Keratinocyte (primary cell): ENCODE measurements around the gene TAS1R2. TPM values are rescaled to one million over a fixed set of nuclear protein-coding genes. Genes with fewer than 3 reads are reported as not detected.

ENCODE experiments used
- DNase-seq: peaks from one replicate; pipeline ENCODE4 v3.0.0-alpha.2; 2011; ENCODE audit warnings: low read depth, missing footprints, low spot score
- FAIRE-seq: peaks from 2 replicates; lab custom pipeline; 2011; peaks lifted over from hg19 to GRCh38; lab: Jason Lieb, UNC
- H2AFZ ChIP-seq: 2 replicates; pipeline ENCODE4 v1.6.0; 2012; ENCODE audit warnings: low read length, control low read depth, inconsistent platforms; ENCODE audit not compliant: control insufficient read depth
- H3K27ac ChIP-seq: 2 replicates; pipeline ENCODE4 v1.5.1; 2011; ENCODE audit warnings: low read length; ENCODE audit not compliant: control insufficient read depth, insufficient read depth
- H3K27me3 ChIP-seq: 3 replicates; pipeline ENCODE4 v1.6.0; 2011; ENCODE audit warnings: low read length; ENCODE audit not compliant: control insufficient read depth, insufficient read depth; ENCODE audit errors: extremely low read depth
- H3K36me3 ChIP-seq, 2 experiments: 2 replicates in 1 of 2; 3 replicates in 1 of 2; pipeline ENCODE4 v1.5.1; 2011; ENCODE audit warnings: low read length in 2 of 2, mild to moderate bottlenecking in 1 of 2; ENCODE audit not compliant: control insufficient read depth in 2 of 2, insufficient read depth in 2 of 2; ENCODE audit errors: extremely low read depth in 1 of 2
- H3K4me1 ChIP-seq: 3 replicates; pipeline ENCODE4 v1.5.1; 2011; ENCODE audit warnings: low read length; ENCODE audit not compliant: control insufficient read depth, insufficient read depth; ENCODE audit errors: extremely low read depth
- H3K4me2 ChIP-seq: 3 replicates; pipeline ENCODE4 v1.6.0; 2011; ENCODE audit warnings: low read depth, low read length; ENCODE audit not compliant: control insufficient read depth, insufficient read depth; ENCODE audit errors: extremely low read depth
- H3K4me3 ChIP-seq, 3 experiments: fragments of 200-600 bp in 1 of 3; sonication (generic) in 1 of 3; 2 replicates in 2 of 3; 3 replicates in 1 of 3; pipeline ENCODE4 v1.5.1; 2011 to 2016; ENCODE audit warnings: low read length in 3 of 3, mild to moderate bottlenecking in 3 of 3, control low read depth in 2 of 3, inconsistent platforms in 1 of 3, low read depth in 1 of 3, mixed read lengths in 1 of 3, mixed run types in 1 of 3, moderate library complexity in 1 of 3; ENCODE audit not compliant: control insufficient read depth in 2 of 3, insufficient read depth in 2 of 3; ENCODE audit errors: extremely low read depth in 1 of 3
- H3K79me2 ChIP-seq: 2 replicates; pipeline ENCODE4 v1.6.0; 2012; ENCODE audit warnings: low read length; ENCODE audit not compliant: control insufficient read depth, insufficient read depth
- H3K9ac ChIP-seq: 3 replicates; pipeline ENCODE4 v1.6.0; 2011; ENCODE audit warnings: low read length; ENCODE audit not compliant: control insufficient read depth, insufficient read depth; ENCODE audit errors: extremely low read depth
- H3K9me1 ChIP-seq: 3 replicates; pipeline ENCODE4 v1.6.0; 2011; ENCODE audit warnings: low read length; ENCODE audit not compliant: control insufficient read depth, insufficient read depth; ENCODE audit errors: extremely low read depth
- H3K9me3 ChIP-seq: 2 replicates; pipeline ENCODE4 v1.5.1; 2012; ENCODE audit warnings: low read depth, low read length; ENCODE audit not compliant: control insufficient read depth
- H4K20me1 ChIP-seq: 3 replicates; pipeline ENCODE4 v1.6.0; 2011; ENCODE audit warnings: low read length; ENCODE audit not compliant: control insufficient read depth, insufficient read depth; ENCODE audit errors: extremely low read depth
- EZH2 ChIP-seq: IDR thresholded peaks from one replicate; pipeline ENCODE4 v1.6.1; 2012; ENCODE audit warnings: inconsistent platforms, mild to moderate bottlenecking, low read length, moderate library complexity
- dilution Hi-C: fragments of 300-500 bp; cut with MboI; formaldehyde crosslinking; loops from one replicate; pipeline ENCODE4 v1.7.0; 2020; ENCODE audit warnings: low sequenced_read_pairs; ENCODE audit not compliant: extremely low pct_ligation_motif_present
- polyA plus RNA-seq, 5 experiments: library from polyadenylated mRNA; depleted of rRNA in 3 of 5; stranded (reverse) in 3 of 5; stranded (forward) in 1 of 5; unstranded in 1 of 5; fragments of >200 nt; gene quantifications; 1 replicate in 1 of 5; 2 replicates in 3 of 5; 3 replicates in 1 of 5; pipeline versions ENCODE4 v1.2.1 to v1.2.3, GENCODE V29; 2011 to 2012; ENCODE audit warnings: missing spikeins in 2 of 5, low read depth in 1 of 5, low replicate concordance in 1 of 5
- TF ChIP-seq, protein P1 (sequence below), 3 experiments: IDR thresholded peaks in 1 of 3; conservative IDR thresholded peaks in 1 of 3; optimal IDR thresholded peaks in 1 of 3; 2 replicates in 2 of 3; 3 replicates in 1 of 3; pipeline versions ENCODE3 to v1.5.1; 2011; ENCODE audit warnings: low read length in 3 of 3, mild to moderate bottlenecking in 3 of 3, moderate library complexity in 2 of 3, control low read depth in 1 of 3, inconsistent platforms in 1 of 3; ENCODE audit not compliant: insufficient read depth in 2 of 3; ENCODE audit errors: extremely low read depth in 1 of 3

The TAS1R2 gene
- polyA plus RNA-seq, 1 donor (not counting 4 experiments of a cell fraction or from before 2014, with no cell fraction given) = not detected

DNA sequence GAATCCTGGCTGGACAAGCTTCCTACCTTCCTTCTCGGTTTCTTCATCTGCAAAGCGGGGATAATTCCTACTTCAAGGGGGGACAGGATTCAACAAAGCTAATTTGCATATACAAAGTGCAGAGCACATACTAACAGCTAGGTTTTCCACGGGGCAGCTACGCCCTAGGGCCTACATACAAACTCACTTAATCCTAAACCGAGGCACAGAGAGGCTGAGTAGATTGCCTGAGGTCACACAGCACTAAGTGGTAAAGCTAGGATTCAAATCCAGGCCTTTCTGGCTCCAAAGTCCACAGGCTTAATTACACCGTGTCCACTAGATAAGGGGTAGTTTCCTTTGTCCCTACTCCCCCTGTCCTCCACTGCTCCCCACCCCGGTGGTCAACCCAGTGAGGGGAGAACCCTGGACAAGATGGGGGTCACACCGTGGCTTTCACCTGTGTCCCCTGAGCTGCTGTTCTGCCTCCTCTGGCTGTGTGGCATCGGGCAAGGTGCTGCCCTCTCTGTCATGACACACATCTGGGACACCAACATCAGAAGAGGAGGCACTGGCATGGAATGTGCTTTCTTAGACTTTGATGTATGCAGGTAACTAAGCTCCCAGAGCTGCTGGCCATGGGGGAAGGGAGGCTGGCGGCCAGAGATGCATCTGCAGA is 44.5 kb downstream of the TAS1R2 start:
- Histone ChIP-seq H3K9me1 (no peaks in the 10 kb centered on the region), H3K9ac (no peak overlapping the region), H3K4me3 (no peak overlapping the region), H3K36me3 (no peaks in the 10 kb centered on the region), H3K79me2 (no peaks in the 10 kb centered on the region), H3K4me2 (no peak overlapping the region), H3K27me3 (peaks cover 26% of the 10 kb centered on the region), H2AFZ (no peak overlapping the region), H3K27ac (no peak overlapping the region), H3K9me3 (no peaks in the 10 kb centered on the region), H3K4me1 (no peaks in the 10 kb centered on the region), H4K20me1 (no peaks in the 10 kb centered on the region)
- TF ChIP-seq, protein P1, sequence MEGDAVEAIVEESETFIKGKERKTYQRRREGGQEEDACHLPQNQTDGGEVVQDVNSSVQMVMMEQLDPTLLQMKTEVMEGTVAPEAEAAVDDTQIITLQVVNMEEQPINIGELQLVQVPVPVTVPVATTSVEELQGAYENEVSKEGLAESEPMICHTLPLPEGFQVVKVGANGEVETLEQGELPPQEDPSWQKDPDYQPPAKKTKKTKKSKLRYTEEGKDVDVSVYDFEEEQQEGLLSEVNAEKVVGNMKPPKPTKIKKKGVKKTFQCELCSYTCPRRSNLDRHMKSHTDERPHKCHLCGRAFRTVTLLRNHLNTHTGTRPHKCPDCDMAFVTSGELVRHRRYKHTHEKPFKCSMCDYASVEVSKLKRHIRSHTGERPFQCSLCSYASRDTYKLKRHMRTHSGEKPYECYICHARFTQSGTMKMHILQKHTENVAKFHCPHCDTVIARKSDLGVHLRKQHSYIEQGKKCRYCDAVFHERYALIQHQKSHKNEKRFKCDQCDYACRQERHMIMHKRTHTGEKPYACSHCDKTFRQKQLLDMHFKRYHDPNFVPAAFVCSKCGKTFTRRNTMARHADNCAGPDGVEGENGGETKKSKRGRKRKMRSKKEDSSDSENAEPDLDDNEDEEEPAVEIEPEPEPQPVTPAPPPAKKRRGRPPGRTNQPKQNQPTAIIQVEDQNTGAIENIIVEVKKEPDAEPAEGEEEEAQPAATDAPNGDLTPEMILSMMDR (optimal IDR thresholded peaks at IDR 0.05 in 1 of 3, IDR thresholded peaks at IDR 0.05 in 1 of 3, conservative IDR thresholded peaks at IDR 0.05 in 1 of 3; ENCODE audit: extremely low read depth in 1 of 3, insufficient read depth in 2 of 3, low read length in 3 of 3) = no peak
- TF ChIP-seq EZH2 = no peak
- dilution Hi-C loops = no loop called here
- no peak for DNase-seq
- FAIRE-seq = no peak

GRCh38 chr1:18814425-18814824 is 45.0 kb downstream of the TAS1R2 start:
- no peak for FAIRE-seq
- Histone ChIP-seq H3K9ac (no peak overlapping the region), H3K4me2 (no peak overlapping the region), H3K4me3 (no peak overlapping the region), H3K9me3 (no peaks in the 10 kb centered on the region), H3K9me1 (no peaks in the 10 kb centered on the region), H3K27me3 (peaks cover 20% of the 10 kb centered on the region), H3K4me1 (no peaks in the 10 kb centered on the region), H4K20me1 (no peaks in the 10 kb centered on the region), H3K36me3 (no peaks in the 10 kb centered on the region), H2AFZ (no peak overlapping the region), H3K79me2 (no peaks in the 10 kb centered on the region), H3K27ac (no peak overlapping the region)
- no peak for DNase-seq
- dilution Hi-C loops = no loop called here
- TF ChIP-seq, protein P1 (optimal IDR thresholded peaks at IDR 0.05 in 1 of 3, IDR thresholded peaks at IDR 0.05 in 1 of 3, conservative IDR thresholded peaks at IDR 0.05 in 1 of 3; ENCODE audit: extremely low read depth in 1 of 3, insufficient read depth in 2 of 3, low read length in 3 of 3) = no peak
- TF ChIP-seq EZH2 = no peak
